SU-DHL-6 (cell line): Measurements from ENCODE around the gene EHHADH.

Source experiments
- EZH2phosphoT487 ChIP-seq: fragments of 200-600 bp; sonication (generic), shearing (Covaris generic); conservative IDR thresholded peaks from 2 replicates; pipeline ENCODE4 v1.6.1; 2018; ENCODE audit warnings: mild to moderate bottlenecking, antibody characterized with exemption, low read length, moderate library complexity, mixed read lengths
- TF ChIP-seq, protein P1 (sequence below): fragments of 200-600 bp; sonication (generic); IDR thresholded peaks from one replicate; pipeline ENCODE4 v1.5.1; 2017; ENCODE audit warnings: antibody characterized with exemption, mild to moderate bottlenecking, low read length, moderate library complexity; ENCODE audit not compliant: insufficient read depth, poor library complexity, severe bottlenecking

DNA sequence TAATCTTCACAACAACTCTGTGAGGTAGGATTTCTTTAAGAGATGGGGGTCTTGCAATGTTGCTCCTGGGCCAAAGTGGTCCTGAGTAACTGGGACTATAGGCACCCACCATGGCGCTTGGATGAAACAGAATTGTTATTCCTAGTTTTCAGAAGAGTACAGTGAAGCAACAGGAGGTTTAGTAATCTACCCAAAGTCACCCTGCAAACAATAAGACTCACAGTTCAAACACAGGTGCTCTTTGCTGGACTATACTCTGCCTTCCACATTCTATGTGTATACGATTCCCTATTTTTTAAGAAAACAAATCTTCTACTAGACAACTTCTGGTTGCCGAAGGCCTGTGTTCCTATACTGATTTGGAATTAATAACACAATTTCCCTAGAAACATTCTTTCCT, 109.1 kb downstream of the EHHADH start:
- TF ChIP-seq EZH2phosphoT487 = no peak
- TF ChIP-seq, protein P1, sequence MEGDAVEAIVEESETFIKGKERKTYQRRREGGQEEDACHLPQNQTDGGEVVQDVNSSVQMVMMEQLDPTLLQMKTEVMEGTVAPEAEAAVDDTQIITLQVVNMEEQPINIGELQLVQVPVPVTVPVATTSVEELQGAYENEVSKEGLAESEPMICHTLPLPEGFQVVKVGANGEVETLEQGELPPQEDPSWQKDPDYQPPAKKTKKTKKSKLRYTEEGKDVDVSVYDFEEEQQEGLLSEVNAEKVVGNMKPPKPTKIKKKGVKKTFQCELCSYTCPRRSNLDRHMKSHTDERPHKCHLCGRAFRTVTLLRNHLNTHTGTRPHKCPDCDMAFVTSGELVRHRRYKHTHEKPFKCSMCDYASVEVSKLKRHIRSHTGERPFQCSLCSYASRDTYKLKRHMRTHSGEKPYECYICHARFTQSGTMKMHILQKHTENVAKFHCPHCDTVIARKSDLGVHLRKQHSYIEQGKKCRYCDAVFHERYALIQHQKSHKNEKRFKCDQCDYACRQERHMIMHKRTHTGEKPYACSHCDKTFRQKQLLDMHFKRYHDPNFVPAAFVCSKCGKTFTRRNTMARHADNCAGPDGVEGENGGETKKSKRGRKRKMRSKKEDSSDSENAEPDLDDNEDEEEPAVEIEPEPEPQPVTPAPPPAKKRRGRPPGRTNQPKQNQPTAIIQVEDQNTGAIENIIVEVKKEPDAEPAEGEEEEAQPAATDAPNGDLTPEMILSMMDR = no peak
